ENCODE data around the gene LUZP2. TPM values are rescaled to one million over a fixed set of nuclear protein-coding genes. Genes with fewer than 3 reads are reported as not detected.

The LUZP2 gene
- polyA plus RNA-seq, 4 donors, result 1.6 to 2.3 (median 1.7) TPM

DNA sequence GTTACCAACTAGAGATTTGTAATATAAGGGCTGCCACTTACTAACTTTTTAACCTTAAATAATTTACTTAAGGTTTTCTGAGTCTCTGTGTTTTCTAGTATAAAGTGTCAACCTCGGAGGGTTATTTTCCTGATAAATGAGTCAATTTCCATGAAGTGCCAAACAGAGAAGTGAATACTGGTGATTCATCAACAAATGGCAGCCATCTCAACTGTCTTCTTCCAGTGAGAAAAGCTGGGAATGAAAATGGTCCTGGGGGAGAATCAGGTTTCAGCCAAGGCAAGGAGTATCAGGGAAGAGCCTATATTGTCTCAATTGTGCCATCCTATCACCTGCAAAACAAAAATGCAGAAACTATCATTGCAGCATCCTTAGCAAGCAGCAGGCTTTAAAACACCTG is 129.1 kb downstream of the LUZP2 start:
- DNase-seq (ENCODE audit: low read depth in 4 of 4, low spot score in 3 of 4), result no peak

DNA sequence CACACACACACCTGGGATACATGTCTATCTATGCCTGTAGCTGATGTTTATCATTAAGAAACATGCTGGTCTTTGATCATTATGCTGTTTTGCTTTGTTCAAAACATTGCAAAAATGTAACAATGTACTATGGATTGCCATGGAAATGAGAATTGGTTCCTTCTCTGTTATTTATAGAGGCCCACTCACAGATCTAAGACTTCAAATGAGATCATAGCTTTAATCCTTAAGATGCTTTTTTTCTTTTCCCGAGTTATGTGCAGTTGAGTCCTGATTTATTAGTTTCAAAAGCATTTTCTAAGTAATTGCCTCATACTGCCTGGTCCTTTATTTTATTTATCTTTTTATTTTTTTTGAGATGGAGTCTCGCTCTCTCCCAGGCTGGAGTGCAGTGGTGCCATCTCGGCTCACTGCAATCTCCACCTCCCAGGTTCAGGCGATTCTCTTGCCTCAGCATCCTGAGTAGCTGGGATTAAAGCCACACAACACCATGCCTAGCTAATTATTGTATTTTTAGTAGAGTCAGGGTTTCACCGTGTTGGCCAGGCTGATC is 131.4 kb downstream of the LUZP2 start:
- DNase-seq (ENCODE audit: low read depth in 4 of 4, low spot score in 3 of 4), result no peak

DNA sequence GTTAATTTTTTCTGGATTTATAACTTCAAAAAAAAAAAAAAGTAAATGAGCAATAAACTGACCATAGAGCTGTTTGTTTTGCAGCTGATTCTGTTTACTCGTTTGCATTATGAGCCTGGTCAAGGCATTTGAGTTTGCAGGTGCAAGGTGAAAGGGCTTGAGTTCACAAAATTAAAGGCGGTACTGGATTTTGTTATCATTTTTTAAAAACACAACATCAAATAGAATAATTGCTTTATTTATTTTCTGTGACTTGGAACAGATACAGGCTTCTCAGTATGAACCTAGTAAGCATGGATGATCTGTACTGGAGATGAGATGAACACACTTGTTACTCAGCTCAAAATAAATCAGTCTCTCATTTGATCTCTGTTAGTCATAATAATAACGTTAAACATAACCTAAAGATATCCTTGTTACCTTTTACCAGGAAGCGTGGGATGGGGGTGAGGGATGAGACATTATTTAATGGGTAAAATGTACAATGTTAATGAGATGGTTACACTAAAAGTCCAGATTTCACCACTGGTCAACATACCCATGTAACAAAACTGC is 137.8 kb downstream of the LUZP2 start:
- no peak for DNase-seq (ENCODE audit: low read depth in 4 of 4, low spot score in 3 of 4)

DNA sequence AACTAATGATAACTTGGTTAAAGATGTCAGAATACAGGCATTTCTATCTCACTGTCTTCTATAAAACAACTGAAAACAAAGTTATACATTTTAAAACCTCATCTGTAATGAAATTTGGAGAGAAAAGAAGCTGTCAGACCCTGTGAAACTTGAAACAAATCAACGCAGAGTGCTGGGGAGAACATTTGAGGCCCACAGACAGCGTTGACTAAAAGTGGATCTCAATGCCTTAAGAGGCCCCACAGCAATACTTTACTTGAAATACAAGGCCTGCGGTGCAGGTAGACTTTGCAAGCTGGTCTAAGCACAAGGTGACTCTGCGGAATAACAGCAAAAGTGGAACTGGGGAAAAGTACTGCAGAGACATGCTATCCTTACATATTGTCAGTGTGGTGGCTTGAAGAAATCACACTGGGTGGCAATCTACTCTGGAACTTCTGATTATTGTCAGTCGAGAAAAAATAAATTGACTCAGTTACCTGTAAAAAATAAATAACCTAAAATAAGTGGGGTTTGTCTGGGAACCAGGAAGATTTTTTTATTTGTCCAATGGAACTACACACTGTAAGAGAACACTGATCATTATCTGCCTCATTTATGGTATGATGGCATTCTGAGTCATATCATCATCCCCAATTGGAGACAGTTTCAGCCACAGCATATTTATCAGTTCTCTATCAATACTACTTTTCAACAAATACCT is 138.9 kb downstream of the LUZP2 start:
- no peak for DNase-seq (ENCODE audit: low read depth in 4 of 4, low spot score in 3 of 4)

DNA sequence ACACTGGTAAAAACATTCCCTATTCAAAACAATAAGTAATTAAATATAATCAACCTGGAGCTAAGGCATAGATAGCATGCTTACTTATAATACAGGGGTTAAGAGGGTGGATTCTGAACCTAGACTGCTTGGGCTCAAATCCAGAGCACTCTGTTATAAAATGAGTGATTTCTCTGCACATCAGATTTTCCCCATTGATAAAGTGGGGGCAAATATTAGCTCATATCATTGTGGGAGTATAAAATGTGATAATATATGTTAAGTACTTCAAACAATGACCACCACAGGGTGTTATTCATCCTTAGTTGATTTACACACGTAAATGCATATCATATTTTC is 139.4 kb downstream of the LUZP2 start:
- no peak for DNase-seq (ENCODE audit: low read depth in 4 of 4, low spot score in 3 of 4)

DNA sequence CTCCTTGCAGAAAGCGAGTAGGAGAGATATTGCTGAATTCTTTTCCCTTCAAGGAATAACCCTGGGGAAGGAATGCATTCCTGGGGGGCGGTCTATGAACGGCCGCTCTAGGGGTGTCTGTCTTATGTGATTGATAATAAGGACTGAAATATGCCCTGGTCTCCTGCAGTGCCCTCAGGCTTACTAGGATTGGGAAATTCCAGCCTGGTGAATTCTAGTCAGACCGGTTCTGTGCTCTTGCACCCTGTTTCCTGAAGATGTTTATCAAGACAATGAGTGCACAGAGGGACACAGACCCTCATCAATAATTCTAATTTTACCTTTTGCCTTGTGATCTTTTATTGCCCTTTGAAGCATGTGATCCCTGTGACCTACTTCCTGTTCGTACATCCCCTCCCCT is 140.7 kb downstream of the LUZP2 start:
- DNase-seq (ENCODE audit: low read depth in 4 of 4, low spot score in 3 of 4), result no peak

DNA sequence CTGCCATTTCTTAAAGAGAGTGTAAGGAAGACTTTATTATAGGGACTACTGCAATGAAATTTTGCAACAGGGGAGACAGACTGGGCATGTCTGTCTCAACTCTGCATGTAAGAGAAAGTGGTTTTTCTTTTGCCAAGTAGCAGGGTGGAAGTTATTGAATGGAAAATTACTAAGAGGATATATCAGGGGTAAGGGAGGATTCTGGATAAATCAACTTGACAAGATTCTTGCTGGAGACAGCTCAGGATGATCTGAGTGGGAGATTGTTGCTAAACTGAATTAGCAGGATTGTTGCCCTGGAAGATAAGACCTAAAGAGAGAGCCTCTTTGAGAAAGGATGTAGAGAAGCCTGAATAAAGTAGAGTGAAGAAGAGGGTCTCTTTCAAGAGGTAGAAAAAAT is 145.8 kb downstream of the LUZP2 start:
- no peak for DNase-seq (ENCODE audit: low read depth in 4 of 4, low spot score in 3 of 4)

DNA sequence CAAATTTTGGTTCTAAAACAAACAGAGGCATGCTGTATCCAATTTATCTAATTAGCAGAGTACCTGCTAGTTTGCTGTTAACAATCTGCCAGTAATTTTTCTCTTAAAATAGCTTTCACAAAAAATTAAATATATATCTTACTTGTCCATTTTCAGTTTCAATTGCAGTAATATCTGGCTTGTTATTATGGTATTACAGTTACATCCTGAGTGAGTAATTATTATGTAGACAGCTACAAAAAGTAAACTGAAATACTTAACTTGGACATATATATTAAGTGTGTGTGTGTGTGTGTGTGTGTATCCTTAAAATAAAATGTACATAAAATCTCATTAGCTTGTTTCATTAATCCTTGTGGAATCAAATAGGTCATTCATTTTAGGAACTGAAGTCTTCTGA is 148.7 kb downstream of the LUZP2 start:
- DNase-seq (ENCODE audit: low read depth in 4 of 4, low spot score in 3 of 4), result no peak

DNA sequence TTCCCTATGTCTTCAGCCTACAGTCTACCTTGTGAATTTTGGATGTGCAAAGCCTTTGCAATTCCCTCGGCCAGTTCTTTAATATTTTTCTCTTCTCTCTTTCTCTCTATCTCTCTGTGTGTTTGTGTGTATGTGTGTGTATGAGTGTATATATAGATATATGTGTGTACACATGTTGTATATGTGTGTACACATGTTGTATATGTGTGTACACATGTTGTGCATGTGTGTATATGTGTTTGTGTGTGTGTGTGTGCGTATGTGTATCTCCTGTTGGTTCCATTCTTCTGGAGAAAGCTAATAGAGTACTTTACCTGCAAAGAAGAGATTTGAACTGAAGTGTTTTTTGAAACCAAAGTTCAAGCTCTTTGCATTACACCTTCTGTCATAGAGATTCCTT is 155.0 kb downstream of the LUZP2 start:
- DNase-seq (ENCODE audit: low read depth in 4 of 4, low spot score in 3 of 4), result no peak

DNA sequence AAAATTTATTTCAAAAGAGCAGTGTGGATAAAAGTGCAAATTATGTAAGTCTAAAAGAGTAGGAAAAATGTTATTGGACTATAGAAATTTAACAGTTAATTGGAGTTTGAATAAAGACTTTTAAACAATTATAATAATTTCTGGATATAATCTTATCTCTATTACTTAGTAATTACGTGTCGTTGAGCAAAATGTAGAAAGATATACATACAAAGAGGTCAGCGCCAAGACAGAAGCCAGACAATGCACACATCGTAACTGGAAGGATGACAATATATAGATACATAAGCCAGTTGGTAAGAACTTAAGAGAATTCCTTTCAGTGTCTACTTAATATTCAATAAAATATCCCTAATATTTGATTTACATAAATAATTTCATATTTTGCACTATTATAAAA is 157.0 kb downstream of the LUZP2 start:
- no peak for DNase-seq (ENCODE audit: low read depth in 4 of 4, low spot score in 3 of 4)

DNA sequence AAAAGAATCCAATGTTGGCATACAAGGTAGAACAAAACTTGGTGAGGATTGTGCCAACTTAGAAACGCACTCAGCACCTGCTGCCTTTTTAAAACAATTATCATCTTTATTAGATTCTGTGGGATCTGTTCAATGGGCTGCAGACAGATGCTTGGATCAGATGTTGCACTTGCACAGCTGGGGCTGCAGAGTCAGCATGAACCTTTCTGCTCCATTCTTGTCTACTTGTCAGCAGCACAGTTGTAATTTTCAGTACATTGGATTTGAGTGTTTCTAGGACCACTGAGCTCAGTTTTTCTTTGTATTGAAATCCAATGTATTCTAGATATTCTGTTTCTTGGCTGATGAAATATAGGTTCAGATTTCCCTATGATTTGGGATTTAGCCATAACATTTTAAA is 164.5 kb downstream of the LUZP2 start:
- DNase-seq (ENCODE audit: low read depth in 4 of 4, low spot score in 3 of 4), result no peak

DNA sequence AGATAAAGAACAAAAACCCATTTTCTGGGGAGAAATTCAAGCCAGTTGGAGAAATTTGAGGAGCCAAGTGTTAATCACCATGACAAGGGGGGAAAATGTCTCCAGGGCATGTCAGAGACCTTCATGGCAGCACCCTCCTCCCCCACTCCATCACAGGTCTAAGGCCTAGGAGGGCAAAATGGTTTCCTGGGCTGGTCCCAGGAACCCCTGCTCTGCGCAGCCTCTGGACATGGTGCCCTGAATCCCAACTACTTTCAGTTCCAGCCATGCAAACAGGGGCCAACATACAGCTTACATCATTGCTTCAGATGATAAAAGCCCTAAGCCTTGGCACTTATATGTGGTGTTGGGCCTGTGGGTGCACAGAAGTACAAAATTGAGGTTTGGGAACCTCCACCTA is 167.5 kb downstream of the LUZP2 start:
- DNase-seq (ENCODE audit: low read depth in 4 of 4, low spot score in 3 of 4), result no peak

DNA sequence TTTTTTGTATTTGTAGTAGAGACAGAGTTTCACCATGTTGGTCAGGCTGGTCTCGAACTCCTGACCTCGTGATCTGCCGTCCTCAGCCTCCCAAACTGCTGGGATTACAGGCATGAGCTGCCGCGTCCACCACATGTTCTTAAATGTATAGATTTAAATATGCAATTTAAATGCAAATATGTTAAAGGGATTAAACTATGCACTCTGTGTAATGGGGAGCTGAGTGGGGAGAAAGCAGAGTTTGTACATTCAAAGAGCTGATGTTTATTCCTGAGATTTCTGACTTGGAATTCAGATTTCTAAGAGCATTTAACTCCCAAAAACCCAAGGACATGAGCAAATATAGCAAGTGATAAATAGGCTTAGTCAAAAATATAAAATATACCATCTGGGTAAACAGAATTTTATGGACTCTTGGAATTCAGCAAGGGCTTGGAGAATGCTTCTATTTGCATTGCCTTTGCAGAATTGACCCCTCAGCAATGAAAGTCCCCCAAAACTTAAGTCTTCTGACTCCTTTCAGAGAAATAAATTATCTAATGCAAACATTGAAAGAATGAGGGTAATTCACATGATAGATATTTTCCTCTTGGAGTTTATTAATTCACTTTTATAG is 170.6 kb downstream of the LUZP2 start:
- DNase-seq (ENCODE audit: low read depth in 4 of 4, low spot score in 3 of 4), result peak; percentile 10 to 49 (median 32)

DNA sequence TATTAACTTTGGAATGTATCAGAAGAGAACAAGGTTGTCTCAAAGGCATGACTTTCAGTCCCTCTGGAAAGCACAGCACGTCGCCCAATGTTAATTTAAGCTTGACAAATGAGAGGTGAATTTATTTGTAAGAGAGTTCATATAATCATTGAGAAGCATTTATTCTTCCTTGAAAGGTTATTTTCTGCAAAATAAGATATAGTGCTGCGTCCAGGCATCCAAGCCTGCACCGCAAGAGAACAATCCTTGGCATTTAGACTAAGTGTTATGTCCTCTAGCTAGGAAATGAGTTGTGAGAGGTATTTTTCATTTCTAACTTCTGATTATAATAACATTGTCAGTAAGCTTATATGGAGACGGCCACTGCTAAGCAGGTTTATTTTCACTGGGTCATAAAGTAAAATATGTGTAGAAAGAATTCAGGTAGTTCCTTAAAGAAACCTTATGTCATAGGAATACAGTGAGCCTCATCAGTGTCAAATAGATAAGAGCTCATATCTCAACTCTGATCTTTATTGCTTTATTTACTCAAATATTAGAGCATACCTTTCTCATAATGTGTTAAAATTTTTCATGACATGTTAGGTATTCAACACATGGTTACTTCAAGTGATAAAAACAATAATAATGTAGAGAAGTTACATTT is 182.0 kb downstream of the LUZP2 start:
- no peak for DNase-seq (ENCODE audit: low read depth in 4 of 4, low spot score in 3 of 4)

DNA sequence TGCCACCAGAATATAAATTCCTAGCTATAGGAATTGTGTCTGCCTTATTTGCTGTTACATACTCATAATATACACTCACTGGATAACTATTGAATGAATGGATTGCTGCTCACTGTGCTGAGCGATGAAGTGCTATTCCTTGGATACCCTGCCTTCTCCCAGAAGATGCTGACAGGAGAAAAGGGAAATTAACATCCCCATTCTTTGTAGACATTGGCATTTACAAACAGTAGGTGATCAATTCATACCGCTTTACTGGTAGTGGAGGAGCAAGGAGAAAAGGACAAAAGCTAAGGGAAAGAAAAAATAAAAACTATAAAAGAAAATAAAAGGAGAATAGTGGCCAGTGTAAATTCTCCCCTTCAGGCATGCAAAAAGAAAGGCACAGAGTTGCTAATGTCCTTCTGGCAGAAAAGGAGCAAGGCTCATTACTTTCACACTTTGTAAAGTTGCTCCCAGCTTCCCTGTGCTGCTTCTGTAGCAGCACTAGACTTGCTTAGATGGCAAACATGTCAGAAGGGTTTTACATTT is 183.0 kb downstream of the LUZP2 start:
- no peak for DNase-seq (ENCODE audit: low read depth in 4 of 4, low spot score in 3 of 4)

DNA sequence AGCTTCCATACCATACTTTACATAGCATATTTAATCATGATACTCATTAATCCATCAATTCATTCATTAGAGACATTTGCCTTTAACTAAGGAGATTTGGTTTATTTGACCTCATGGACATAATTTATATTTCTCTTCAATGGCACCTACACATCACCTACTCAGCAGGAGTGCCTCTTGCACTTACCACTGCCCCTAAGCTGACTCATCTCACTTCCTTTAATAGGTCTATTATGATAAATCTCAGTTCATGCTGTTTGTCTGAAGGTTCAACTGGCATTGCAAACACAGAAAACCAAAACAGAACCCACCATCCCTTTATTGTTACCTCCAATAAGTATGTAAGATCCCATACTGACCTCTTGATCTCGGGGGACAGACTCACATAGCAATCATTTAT is 186.7 kb downstream of the LUZP2 start:
- DNase-seq (ENCODE audit: low read depth in 4 of 4, low spot score in 3 of 4), result no peak

DNA sequence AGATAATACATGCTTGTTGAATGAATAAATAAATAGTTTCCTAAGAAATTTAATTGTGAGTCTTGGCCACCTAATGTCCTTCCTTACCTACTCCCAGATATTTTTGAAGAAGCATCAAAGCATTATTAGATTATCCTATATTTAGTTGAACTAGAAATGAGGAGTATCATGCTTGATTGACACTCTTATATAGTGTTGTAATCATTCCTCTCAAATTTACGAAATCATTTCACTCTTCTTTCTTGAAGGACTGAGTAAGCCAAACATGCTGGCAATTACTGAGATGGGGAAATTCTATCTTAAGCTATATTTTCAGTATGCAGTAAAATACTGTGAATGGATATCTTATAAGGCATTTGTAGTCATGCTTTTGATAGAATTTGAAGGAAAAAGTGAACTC is 189.0 kb downstream of the LUZP2 start:
- DNase-seq (ENCODE audit: low read depth in 4 of 4, low spot score in 3 of 4), result no peak

DNA sequence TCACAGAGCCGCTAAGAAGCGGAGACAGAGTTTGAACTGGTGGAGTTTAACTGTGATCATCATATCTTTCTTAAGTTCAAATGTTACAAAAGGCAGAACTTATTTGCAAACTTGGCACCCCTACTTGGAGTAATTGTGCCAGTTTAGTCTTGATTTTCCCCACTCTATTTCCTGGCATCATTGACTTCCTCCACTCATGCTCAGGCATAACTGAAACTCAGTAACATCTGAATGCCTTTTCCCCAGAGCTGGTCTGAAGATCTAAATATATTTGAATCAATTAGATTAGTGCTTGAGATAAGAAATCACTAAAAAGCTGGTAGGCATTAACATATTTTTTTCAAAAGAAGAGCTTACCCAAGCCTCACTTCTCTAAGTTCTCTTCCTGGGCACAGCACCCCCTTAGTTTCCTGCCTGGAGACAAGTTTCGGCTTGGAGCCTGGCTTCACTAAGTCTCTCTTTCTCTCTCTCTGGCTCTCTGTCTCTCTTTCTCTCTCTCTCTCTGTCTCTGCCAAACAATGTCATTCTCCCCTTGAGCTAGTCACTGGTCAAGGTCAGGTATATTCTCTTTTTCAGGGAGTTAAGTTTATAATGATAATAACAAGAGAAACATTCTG is 190.8 kb downstream of the LUZP2 start:
- no peak for DNase-seq (ENCODE audit: low read depth in 4 of 4, low spot score in 3 of 4)

DNA sequence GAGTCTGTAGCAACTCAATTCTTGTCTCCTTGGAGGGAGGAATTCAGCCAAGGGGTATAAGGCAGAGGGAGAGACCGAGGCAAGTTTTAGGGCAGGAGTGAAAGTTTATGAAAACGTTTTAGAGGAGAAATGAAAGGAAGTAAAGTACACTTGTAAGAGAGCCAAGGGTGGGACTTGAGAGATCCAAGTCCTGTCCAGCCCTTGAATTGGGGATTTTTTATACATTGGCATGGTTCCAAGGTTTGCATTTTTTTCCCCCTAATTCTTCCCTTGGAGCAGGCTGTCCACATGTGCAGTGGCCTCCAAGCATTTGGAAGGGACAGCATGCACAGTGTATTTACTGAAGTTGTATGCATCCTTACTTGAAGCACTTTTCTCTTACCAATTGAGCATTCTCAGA is 192.1 kb downstream of the LUZP2 start:
- no peak for DNase-seq (ENCODE audit: low read depth in 4 of 4, low spot score in 3 of 4)

DNA sequence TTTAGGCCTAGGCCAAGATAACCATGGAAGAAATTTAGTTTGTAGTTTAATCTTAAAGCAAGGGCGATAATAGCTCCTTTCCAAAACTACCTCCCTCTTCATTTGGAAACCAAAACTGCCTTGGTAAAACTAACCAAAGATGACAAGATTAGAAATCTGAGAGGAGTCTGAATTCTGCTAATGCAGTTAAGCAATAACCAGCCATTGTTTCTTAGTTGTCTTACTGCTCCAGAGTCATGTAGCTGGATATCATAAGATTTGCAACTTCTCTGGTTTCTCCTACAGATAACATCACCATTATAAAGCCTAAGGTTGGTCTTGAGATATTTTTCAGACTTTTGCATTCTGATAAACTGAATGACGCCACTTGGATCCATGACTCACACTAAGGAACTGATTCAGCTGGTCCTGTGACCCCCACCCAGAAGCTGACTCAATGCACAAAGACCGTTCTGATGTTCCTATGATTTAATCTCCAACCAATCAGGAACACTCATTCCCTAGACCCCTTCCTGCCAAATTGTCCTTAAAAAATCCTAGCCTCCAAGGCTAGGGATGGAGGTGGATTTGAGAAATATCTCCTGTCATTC is 200.8 kb downstream of the LUZP2 start:
- DNase-seq (ENCODE audit: low read depth in 4 of 4, low spot score in 3 of 4), result no peak

DNA sequence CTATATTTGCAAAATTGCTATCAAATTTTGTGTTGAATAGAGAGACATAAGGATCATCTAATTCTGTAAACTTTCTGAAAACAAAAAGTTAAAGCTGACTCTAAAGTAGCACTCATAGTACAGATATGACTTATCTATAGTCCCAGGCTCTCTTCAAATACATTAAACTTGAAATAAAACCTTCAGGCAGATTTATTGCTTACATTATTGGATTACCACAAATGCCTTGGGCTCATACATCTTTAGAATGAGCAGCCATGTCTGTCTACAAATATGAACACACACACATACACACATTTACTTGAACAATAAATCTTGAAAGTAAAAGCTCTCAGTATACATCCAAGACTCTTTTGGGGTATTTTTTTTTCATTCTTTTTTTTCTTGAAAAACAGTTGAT is 207.9 kb downstream of the LUZP2 start:
- no peak for DNase-seq (ENCODE audit: low read depth in 4 of 4, low spot score in 3 of 4)
